ENCODE results near the gene FAM234B. TPM values are rescaled to one million over a fixed set of nuclear protein-coding genes. Genes with fewer than 3 reads are reported as not detected.

FAM234B gene
- polyA plus RNA-seq, 1 experiment: 7.3 TPM

DNA sequence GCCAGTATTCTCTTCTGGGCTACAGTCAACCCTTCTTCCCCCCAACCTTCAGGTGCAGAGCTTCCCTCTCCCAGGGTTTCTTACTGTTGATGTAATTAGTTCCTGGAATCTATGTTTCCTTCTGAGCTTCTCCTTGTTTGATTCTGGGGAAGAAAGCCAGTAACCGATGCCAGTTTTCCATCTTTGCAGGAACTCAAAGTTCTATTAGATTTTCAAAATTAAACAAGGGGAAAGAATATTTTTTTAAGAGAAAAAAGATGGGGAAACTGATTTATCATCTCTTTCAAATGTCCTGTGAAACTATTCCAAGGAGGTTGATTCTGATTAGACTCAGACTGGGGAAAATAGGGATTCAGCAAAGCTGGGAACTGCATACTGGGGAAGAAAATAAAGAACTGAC is 17.9 kb upstream of the FAM234B start:
- Histone ChIP-seq H3K4me3 (ENCODE audit: low read depth, low read length) (no peak overlapping the region), H3K27ac (ENCODE audit: low read depth, low read length) (no peak overlapping the region), H3K27me3 (ENCODE audit: control insufficient read depth, insufficient read depth, low read length) (no peaks in the 10 kb centered on the region), H3K9me3 (ENCODE audit: control insufficient read depth, insufficient read depth, low read length) (no peaks in the 10 kb centered on the region)
- ChIA-PET CTCF (interaction anchor here (0.6 to 6.2 kb wide), 4 partner anchors 19 to 730 kb away, joined by 3 to 50 read pairs (median 10); partner anchors contain the start of gene FAM234B), POLR2A (no interaction called here)
- TF ChIP-seq, protein P1, sequence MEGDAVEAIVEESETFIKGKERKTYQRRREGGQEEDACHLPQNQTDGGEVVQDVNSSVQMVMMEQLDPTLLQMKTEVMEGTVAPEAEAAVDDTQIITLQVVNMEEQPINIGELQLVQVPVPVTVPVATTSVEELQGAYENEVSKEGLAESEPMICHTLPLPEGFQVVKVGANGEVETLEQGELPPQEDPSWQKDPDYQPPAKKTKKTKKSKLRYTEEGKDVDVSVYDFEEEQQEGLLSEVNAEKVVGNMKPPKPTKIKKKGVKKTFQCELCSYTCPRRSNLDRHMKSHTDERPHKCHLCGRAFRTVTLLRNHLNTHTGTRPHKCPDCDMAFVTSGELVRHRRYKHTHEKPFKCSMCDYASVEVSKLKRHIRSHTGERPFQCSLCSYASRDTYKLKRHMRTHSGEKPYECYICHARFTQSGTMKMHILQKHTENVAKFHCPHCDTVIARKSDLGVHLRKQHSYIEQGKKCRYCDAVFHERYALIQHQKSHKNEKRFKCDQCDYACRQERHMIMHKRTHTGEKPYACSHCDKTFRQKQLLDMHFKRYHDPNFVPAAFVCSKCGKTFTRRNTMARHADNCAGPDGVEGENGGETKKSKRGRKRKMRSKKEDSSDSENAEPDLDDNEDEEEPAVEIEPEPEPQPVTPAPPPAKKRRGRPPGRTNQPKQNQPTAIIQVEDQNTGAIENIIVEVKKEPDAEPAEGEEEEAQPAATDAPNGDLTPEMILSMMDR (IDR thresholded peaks at IDR 0.05; ENCODE audit: low read depth, low read length): no peak
- DNase-seq (ENCODE audit: low read depth, low spot score): no peak

DNA sequence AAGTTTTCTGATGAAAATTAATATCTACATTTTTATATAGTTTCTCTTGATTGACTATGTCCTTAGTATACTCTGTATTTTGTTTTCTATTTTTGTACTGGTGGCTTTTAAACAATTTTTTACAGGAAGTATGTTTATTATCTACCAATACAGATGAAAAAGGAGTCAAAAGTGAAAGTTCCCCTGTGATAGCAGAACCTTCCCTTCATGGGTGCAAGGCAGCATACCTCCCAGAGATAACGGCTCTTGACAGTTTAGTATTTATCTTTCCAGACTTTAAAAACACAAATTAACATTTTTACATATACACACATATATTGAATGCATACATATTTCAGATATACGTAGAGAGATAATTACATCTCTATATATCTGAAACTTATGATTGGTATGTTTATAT is 17.1 kb upstream of the FAM234B start:
- ChIA-PET POLR2A (no interaction called here), CTCF (interaction anchor here (0.5 to 6.2 kb wide), 3 partner anchors 47 to 185 kb away, joined by 3 to 50 read pairs (median 4); no protein-coding TSS in a partner anchor)
- H3K27ac ChIP-seq (ENCODE audit: low read depth, low read length): no peak overlapping the region
- no peaks in the 10 kb centered on the region for H3K9me3 ChIP-seq (ENCODE audit: control insufficient read depth, insufficient read depth, low read length)
- TF ChIP-seq, protein P1 (IDR thresholded peaks at IDR 0.05; ENCODE audit: low read depth, low read length): no peak
- no peak for DNase-seq (ENCODE audit: low read depth, low spot score)
- no peaks in the 10 kb centered on the region for H3K27me3 ChIP-seq (ENCODE audit: control insufficient read depth, insufficient read depth, low read length)
- no peak overlapping the region for H3K4me3 ChIP-seq (ENCODE audit: low read depth, low read length)

DNA sequence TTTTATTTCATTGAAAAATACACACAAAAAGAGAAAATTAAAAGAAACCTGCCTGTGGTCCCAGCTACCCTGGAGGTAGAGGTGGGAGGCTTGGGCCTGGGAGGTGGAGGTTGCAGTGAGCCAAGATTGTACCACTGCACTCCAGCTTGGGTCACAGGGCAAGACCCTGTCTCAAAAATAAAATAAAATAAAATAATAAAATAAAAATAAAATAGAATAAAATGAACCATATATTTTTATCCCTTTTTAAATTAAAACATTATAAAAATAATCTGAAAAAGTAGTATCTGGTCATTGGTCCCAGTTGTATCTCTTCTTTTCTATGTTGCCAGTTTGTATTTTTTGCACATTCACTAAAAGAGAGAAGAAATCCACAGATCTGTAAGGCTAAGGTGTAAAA is 16.7 kb upstream of the FAM234B start:
- Histone ChIP-seq H3K27ac (ENCODE audit: low read depth, low read length) (no peak overlapping the region), H3K4me3 (ENCODE audit: low read depth, low read length) (no peak overlapping the region), H3K27me3 (ENCODE audit: control insufficient read depth, insufficient read depth, low read length) (no peaks in the 10 kb centered on the region), H3K9me3 (ENCODE audit: control insufficient read depth, insufficient read depth, low read length) (no peaks in the 10 kb centered on the region)
- no peak for DNase-seq (ENCODE audit: low read depth, low spot score)
- TF ChIP-seq, protein P1 (IDR thresholded peaks at IDR 0.05; ENCODE audit: low read depth, low read length): no peak
- CTCF ChIA-PET: interaction anchor here (0.5 to 6.2 kb wide), 2 partner anchors 104 to 185 kb away, joined by 4 to 50 read pairs; no protein-coding TSS in a partner anchor
- POLR2A ChIA-PET: no interaction called here

DNA sequence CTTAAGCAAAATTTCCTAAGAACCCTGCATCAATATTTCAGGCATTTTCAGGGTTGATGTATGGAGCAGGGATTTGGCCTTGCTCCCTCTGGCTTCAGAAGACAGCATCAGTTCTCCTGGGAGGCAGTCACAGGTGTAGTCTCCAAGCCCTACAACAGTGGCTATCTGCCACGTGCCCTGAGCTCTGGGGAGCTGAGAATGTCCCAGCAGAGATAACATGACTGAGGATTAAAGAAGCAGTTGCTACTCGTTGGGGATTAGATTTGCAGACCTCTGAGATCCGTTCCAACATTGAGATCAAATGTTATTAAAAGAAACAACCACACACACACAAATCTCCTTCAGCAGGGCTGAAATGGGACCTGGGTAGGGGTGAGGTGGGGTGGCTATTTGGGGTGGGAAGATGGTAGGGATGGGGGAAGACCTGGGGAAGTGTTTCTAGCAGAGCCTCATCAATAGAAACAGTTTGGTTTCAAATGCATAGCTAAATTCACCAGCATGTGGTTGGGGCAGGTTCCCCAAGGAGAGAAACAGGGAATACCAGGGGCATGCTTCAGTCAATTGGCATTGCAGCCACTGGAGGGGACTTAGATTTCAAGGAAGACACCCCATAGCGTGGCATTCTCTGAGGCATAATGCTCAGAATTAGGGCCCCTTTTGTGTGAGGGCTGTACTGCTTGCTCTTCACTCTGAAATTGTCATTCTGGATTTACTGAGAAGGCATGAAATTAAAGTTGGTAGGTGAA is 15.2 kb upstream of the FAM234B start:
- no peak for DNase-seq (ENCODE audit: low read depth, low spot score)
- ChIA-PET CTCF (interaction anchor here (0.6 to 6.2 kb wide), 2 partner anchors 18 to 183 kb away, joined by 3 to 50 read pairs; no protein-coding TSS in a partner anchor), POLR2A (no interaction called here)
- H3K27me3 ChIP-seq (ENCODE audit: control insufficient read depth, insufficient read depth, low read length): no peaks in the 10 kb centered on the region
- TF ChIP-seq, protein P1 (IDR thresholded peaks at IDR 0.05; ENCODE audit: low read depth, low read length): no peak
- no peak overlapping the region for H3K4me3 ChIP-seq (ENCODE audit: low read depth, low read length)
- H3K27ac ChIP-seq (ENCODE audit: low read depth, low read length): no peak overlapping the region
- no peaks in the 10 kb centered on the region for H3K9me3 ChIP-seq (ENCODE audit: control insufficient read depth, insufficient read depth, low read length)

DNA sequence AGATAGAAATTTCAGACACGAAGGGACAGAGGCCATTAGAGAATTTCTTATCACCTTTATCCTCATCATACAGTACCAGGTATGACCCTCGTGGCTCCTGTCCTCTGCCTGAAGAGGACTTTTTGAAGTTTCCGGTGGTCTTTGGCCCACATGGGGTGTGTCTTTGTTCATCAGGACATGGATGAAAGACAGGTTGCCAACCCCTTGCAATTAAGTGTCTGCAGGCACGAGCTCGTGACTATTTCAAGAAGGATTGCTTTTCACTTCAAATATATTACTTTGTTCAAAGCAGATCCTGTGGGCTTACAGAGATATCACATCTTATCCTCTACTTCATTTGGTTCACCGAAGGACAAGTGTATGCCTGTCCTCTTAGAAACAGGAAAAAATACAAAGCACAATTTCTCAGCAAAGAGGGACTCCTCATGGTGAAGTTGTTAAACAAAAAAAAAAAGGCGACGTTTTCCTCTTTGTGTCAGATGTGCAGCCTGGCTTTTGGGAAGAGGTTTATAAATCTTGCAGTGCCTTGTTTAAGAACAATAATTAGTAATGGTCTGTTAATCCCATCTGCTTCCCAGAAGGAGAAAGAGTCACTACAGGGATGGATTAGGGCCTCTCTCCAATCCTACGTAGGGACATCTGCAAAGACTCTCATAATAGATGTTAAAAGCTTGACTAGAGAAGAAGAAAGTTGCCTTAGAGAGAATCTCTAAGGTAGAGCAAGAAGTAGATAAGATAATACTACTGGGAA is 13.5 kb upstream of the FAM234B start:
- CTCF ChIA-PET: interaction anchor here (1.3 to 1.7 kb wide), 2 partner anchors 15 to 181 kb away, joined by 3 to 8 read pairs; no protein-coding TSS in a partner anchor

More for the DNA sequence above, 13.5 kb upstream of the FAM234B start:
- Histone ChIP-seq H3K27ac (ENCODE audit: low read depth, low read length) (no peak overlapping the region), H3K9me3 (ENCODE audit: control insufficient read depth, insufficient read depth, low read length) (no peaks in the 10 kb centered on the region), H3K4me3 (ENCODE audit: low read depth, low read length) (no peak overlapping the region), H3K27me3 (ENCODE audit: control insufficient read depth, insufficient read depth, low read length) (no peaks in the 10 kb centered on the region)
- TF ChIP-seq, protein P1 (IDR thresholded peaks at IDR 0.05; ENCODE audit: low read depth, low read length): no peak
- POLR2A ChIA-PET: no interaction called here
- DNase-seq (ENCODE audit: low read depth, low spot score): no peak

Measured in AG04450 (cell line).